Loucy (cell line): Measurements from ENCODE around the gene IRF2BPL.

Source experiments
- H2AFZ ChIP-seq: fragments of 200-600 bp; sonication (generic); 2 replicates; pipeline ENCODE4 v1.6.0; 2016; ENCODE audit warnings: antibody characterized with exemption, mild to moderate bottlenecking, low read length, moderate library complexity
- H3F3A ChIP-seq: fragments of 200-600 bp; 2 replicates; pipeline ENCODE4 v1.6.0; 2016; ENCODE audit warnings: antibody characterized with exemption, low read depth, mild to moderate bottlenecking
- H3K27me3 ChIP-seq: fragments of 200-600 bp; sonication (generic); 2 replicates; pipeline ENCODE4 v1.6.1; 2014; ENCODE audit warnings: low read length, mild to moderate bottlenecking; ENCODE audit not compliant: insufficient read depth, poor library complexity, severe bottlenecking
- H3K36me3 ChIP-seq: fragments of 200-600 bp; sonication (generic); 2 replicates; pipeline ENCODE4 v1.6.1; 2016; ENCODE audit warnings: low read length; ENCODE audit not compliant: insufficient read depth
- H3K4me1 ChIP-seq: fragments of 200-600 bp; sonication (generic); 2 replicates; pipeline ENCODE4 v1.5.1; 2014; ENCODE audit warnings: low read length, mild to moderate bottlenecking; ENCODE audit not compliant: insufficient read depth, poor library complexity, severe bottlenecking
- H3K4me2 ChIP-seq: fragments of 200-600 bp; sonication (generic); 2 replicates; pipeline ENCODE4 v1.6.0; 2014; ENCODE audit warnings: antibody characterized with exemption, low read length, low read depth, mild to moderate bottlenecking; ENCODE audit not compliant: poor library complexity, severe bottlenecking
- H3K4me3 ChIP-seq: fragments of 200-600 bp; sonication (generic); 2 replicates; pipeline ENCODE4 v1.5.1; 2014; ENCODE audit warnings: low read length, mild to moderate bottlenecking, mixed read lengths; ENCODE audit not compliant: poor library complexity, severe bottlenecking
- H3K79me2 ChIP-seq: fragments of 200-600 bp; sonication (generic); 2 replicates; pipeline ENCODE4 v1.6.1; 2014; ENCODE audit warnings: low read length; ENCODE audit not compliant: insufficient read depth
- H3K9ac ChIP-seq: fragments of 200-600 bp; sonication (generic); 2 replicates; pipeline ENCODE4 v1.6.0; 2014; ENCODE audit warnings: mild to moderate bottlenecking, low read depth, low read length, moderate library complexity; ENCODE audit not compliant: poor library complexity, severe bottlenecking
- H3K9me2 ChIP-seq: fragments of 200-600 bp; sonication (generic); replicated peaks from 2 replicates; pipeline ENCODE4 v1.6.1; 2016; ENCODE audit warnings: low read depth, low read length, mixed read lengths
- H3K9me3 ChIP-seq: fragments of 200-600 bp; sonication (generic); 2 replicates; pipeline ENCODE4 v1.6.1; 2014; ENCODE audit warnings: mild to moderate bottlenecking, antibody characterized with exemption, low read length, low read depth; ENCODE audit not compliant: insufficient read depth
- H4K20me1 ChIP-seq: fragments of 200-600 bp; sonication (generic); 2 replicates; pipeline ENCODE4 v1.6.0; 2014; ENCODE audit warnings: antibody characterized with exemption, low read length, mild to moderate bottlenecking; ENCODE audit not compliant: insufficient read depth, poor library complexity, severe bottlenecking
- CTCF ChIP-seq: fragments of 200-600 bp; sonication (generic); conservative IDR thresholded peaks from 2 replicates; pipeline ENCODE4 v1.5.1; 2014; ENCODE audit warnings: mild to moderate bottlenecking, antibody characterized with exemption, low read length
- EZH2phosphoT487 ChIP-seq: fragments of 200-600 bp; IDR thresholded peaks from 2 replicates; pipeline ENCODE4 v1.6.1; 2018; ENCODE audit warnings: antibody characterized with exemption, mild to moderate bottlenecking, moderate library complexity, borderline replicate concordance

IRF2BPL gene

GRCh38 chr14:76984297-76984696, 44.2 kb downstream of the IRF2BPL start:
- H3K4me1 ChIP-seq: peaks cover 39% of the 10 kb centered on the region
- H3K9me2 ChIP-seq: no peaks in the 10 kb centered on the region
- no peaks in the 10 kb centered on the region for H3K36me3 ChIP-seq
- TF ChIP-seq CTCF (no peak), EZH2phosphoT487 (no peak)
- no peak overlapping the region for H3K9ac ChIP-seq
- H3F3A ChIP-seq: no peaks in the 10 kb centered on the region
- H3K4me2 ChIP-seq: peak overlapping the region; percentile 12
- H3K9me3 ChIP-seq: no peaks in the 10 kb centered on the region
- no peak overlapping the region for H2AFZ ChIP-seq
- H3K79me2 ChIP-seq: no peaks in the 10 kb centered on the region
- no peaks in the 10 kb centered on the region for H3K27me3 ChIP-seq
- H3K4me3 ChIP-seq: no peak overlapping the region
- no peaks in the 10 kb centered on the region for H4K20me1 ChIP-seq

GRCh38 chr14:76981670-76982069, 46.8 kb downstream of the IRF2BPL start:
- Histone ChIP-seq H3F3A (no peaks in the 10 kb centered on the region), H3K4me3 (no peak overlapping the region), H3K9me3 (no peaks in the 10 kb centered on the region), H3K9ac (no peak overlapping the region), H2AFZ (no peak overlapping the region), H3K4me1 (peaks cover 47% of the 10 kb centered on the region), H4K20me1 (no peaks in the 10 kb centered on the region), H3K79me2 (no peaks in the 10 kb centered on the region), H3K4me2 (no peak overlapping the region), H3K27me3 (no peaks in the 10 kb centered on the region), H3K36me3 (no peaks in the 10 kb centered on the region), H3K9me2 (no peaks in the 10 kb centered on the region)
- TF ChIP-seq CTCF (no peak), EZH2phosphoT487 (no peak)

- H3K27me3 ChIP-seq: no peaks in the 10 kb centered on the region
- no peaks in the 10 kb centered on the region for H3K9me2 ChIP-seq
- H4K20me1 ChIP-seq: no peaks in the 10 kb centered on the region
- H2AFZ ChIP-seq: no peak overlapping the region
- peak overlapping the region; percentile 22 for H3K9ac ChIP-seq
- H3K4me2 ChIP-seq: peak overlapping the region; percentile 18
- TF ChIP-seq CTCF (no peak), EZH2phosphoT487 (no peak)
- H3K79me2 ChIP-seq: no peaks in the 10 kb centered on the region
- H3K36me3 ChIP-seq: no peaks in the 10 kb centered on the region
- H3K4me3 ChIP-seq: no peak overlapping the region
- no peaks in the 10 kb centered on the region for H3K9me3 ChIP-seq
- peaks cover 39% of the 10 kb centered on the region for H3K4me1 ChIP-seq
- no peaks in the 10 kb centered on the region for H3F3A ChIP-seq
Measured at GRCh38 chr14:76977793-76978720, 50.5 kb downstream of the IRF2BPL start.
